ENCODE measurements around the gene CAMTA1. TPM values are rescaled to one million over a fixed set of nuclear protein-coding genes. Genes with fewer than 3 reads are reported as not detected.

The CAMTA1 gene
- total RNA-seq, 1 donor from 2014 or later, result 160 TPM

DNA sequence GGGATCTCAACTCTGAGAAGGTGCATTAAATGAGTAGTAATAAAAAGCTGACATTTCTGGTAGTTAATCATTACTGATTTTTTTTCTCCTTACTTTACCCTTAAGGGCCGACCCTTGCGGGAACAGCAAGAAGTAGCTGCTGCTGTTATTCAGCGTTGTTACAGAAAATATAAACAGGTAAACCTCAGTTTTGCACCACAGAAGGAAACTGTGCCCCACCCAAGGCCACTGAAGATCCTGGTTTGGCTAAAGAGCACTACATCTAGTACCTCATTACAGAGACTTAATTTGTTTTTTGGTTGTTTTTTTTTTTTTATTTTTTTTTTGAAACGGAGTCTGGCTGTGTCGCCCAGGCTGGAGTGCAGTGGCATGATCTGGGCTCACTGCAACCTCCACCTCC is 962.4 kb downstream of the CAMTA1 start:
- no peak overlapping the region for H3K4me3 ChIP-seq
- TF ChIP-seq, protein P1, sequence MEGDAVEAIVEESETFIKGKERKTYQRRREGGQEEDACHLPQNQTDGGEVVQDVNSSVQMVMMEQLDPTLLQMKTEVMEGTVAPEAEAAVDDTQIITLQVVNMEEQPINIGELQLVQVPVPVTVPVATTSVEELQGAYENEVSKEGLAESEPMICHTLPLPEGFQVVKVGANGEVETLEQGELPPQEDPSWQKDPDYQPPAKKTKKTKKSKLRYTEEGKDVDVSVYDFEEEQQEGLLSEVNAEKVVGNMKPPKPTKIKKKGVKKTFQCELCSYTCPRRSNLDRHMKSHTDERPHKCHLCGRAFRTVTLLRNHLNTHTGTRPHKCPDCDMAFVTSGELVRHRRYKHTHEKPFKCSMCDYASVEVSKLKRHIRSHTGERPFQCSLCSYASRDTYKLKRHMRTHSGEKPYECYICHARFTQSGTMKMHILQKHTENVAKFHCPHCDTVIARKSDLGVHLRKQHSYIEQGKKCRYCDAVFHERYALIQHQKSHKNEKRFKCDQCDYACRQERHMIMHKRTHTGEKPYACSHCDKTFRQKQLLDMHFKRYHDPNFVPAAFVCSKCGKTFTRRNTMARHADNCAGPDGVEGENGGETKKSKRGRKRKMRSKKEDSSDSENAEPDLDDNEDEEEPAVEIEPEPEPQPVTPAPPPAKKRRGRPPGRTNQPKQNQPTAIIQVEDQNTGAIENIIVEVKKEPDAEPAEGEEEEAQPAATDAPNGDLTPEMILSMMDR (IDR thresholded peaks at IDR 0.05; ENCODE audit: borderline replicate concordance), result no peak
- peaks cover 30% of the 10 kb centered on the region for H3K36me3 ChIP-seq
- H3K4me1 ChIP-seq, result peaks cover 3% of the 10 kb centered on the region
- intact Hi-C loops (cut with micrococcal nuclease), result no loop called here
- H3K27ac ChIP-seq (replicated peaks), result no peak overlapping the region
- no peaks in the 10 kb centered on the region for H3K27me3 ChIP-seq (ENCODE audit: low read depth)
- H3K9me3 ChIP-seq (replicated peaks), result no peaks in the 10 kb centered on the region
- no peak for DNase-seq

- no peaks in the 10 kb centered on the region for H3K9me3 ChIP-seq (replicated peaks)
- H3K27me3 ChIP-seq (ENCODE audit: low read depth), result no peaks in the 10 kb centered on the region
- peaks cover 30% of the 10 kb centered on the region for H3K36me3 ChIP-seq
- H3K27ac ChIP-seq (replicated peaks), result no peak overlapping the region
- TF ChIP-seq, protein P1 (IDR thresholded peaks at IDR 0.05; ENCODE audit: borderline replicate concordance), result no peak
- H3K4me1 ChIP-seq, result peaks cover 9% of the 10 kb centered on the region
- H3K4me3 ChIP-seq, result no peak overlapping the region
- intact Hi-C loops (cut with micrococcal nuclease), result no loop called here
- DNase-seq, result no peak
Measured at GRCh38 chr1:7749126-7749525, 963.9 kb downstream of the CAMTA1 start.

DNA sequence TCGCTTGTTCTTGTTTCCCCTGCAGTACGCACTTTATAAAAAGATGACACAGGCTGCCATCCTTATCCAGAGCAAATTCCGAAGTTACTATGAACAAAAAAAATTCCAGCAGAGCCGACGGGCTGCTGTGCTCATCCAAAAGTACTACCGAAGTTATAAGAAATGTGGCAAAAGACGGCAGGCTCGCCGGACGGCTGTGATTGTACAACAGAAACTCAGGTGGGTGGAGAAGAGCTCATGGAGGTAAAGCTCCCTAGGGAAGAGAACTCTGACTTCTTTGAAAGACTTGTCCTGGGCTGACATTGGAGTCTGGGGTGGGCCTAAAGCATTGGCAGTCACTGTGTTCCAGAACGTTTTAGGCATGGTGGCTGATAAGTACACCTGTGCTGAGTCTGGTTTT is 965.9 kb downstream of the CAMTA1 start:
- no peaks in the 10 kb centered on the region for H3K27me3 ChIP-seq (ENCODE audit: low read depth)
- H3K9me3 ChIP-seq (replicated peaks), result no peaks in the 10 kb centered on the region
- DNase-seq, result no peak
- H3K4me1 ChIP-seq, result peaks cover 9% of the 10 kb centered on the region
- H3K27ac ChIP-seq (replicated peaks), result no peak overlapping the region
- H3K36me3 ChIP-seq, result peaks cover 17% of the 10 kb centered on the region
- no peak overlapping the region for H3K4me3 ChIP-seq
- intact Hi-C loops (cut with micrococcal nuclease), result no loop called here
- TF ChIP-seq, protein P1 (IDR thresholded peaks at IDR 0.05; ENCODE audit: borderline replicate concordance), result no peak

GRCh38 chr1:7752512-7753417 is 967.5 kb downstream of the CAMTA1 start:
- no peaks in the 10 kb centered on the region for H3K27me3 ChIP-seq (ENCODE audit: low read depth)
- TF ChIP-seq, protein P1 (IDR thresholded peaks at IDR 0.05; ENCODE audit: borderline replicate concordance), result peak; percentile 86
- no peaks in the 10 kb centered on the region for H3K9me3 ChIP-seq (replicated peaks)
- H3K27ac ChIP-seq (replicated peaks), result no peak overlapping the region
- peak overlapping the region; percentile 32 for H3K4me3 ChIP-seq
- peaks cover 11% of the 10 kb centered on the region for H3K36me3 ChIP-seq
- intact Hi-C loops (cut with micrococcal nuclease), result loop anchor here (2.0 kb wide), 1 partner anchor 86 kb away; no protein-coding TSS in a partner anchor
- DNase-seq, result peak; percentile 37
- H3K4me1 ChIP-seq, result peaks cover 9% of the 10 kb centered on the region

GRCh38 chr1:7753641-7754040 is 968.4 kb downstream of the CAMTA1 start:
- H3K4me3 ChIP-seq, result no peak overlapping the region
- no peaks in the 10 kb centered on the region for H3K9me3 ChIP-seq (replicated peaks)
- peaks cover 5% of the 10 kb centered on the region for H3K36me3 ChIP-seq
- H3K27me3 ChIP-seq (ENCODE audit: low read depth), result no peaks in the 10 kb centered on the region
- H3K27ac ChIP-seq (replicated peaks), result no peak overlapping the region
- intact Hi-C loops (cut with micrococcal nuclease), result loop anchor here (2.0 kb wide), 1 partner anchor 87 kb away; no protein-coding TSS in a partner anchor
- H3K4me1 ChIP-seq, result peaks cover 9% of the 10 kb centered on the region
- DNase-seq, result no peak
- TF ChIP-seq, protein P1 (IDR thresholded peaks at IDR 0.05; ENCODE audit: borderline replicate concordance), result no peak

All from left ventricle myocardium inferior (tissue), 1 donor.